Measurements from ENCODE around the gene NPY1R. TPM values are rescaled to one million over a fixed set of nuclear protein-coding genes. Genes with fewer than 3 reads are reported as not detected.

Gene NPY1R
- total and polyA plus RNA-seq, 9 donors: 1.2 to 26.2 (median 1.8) TPM

DNA sequence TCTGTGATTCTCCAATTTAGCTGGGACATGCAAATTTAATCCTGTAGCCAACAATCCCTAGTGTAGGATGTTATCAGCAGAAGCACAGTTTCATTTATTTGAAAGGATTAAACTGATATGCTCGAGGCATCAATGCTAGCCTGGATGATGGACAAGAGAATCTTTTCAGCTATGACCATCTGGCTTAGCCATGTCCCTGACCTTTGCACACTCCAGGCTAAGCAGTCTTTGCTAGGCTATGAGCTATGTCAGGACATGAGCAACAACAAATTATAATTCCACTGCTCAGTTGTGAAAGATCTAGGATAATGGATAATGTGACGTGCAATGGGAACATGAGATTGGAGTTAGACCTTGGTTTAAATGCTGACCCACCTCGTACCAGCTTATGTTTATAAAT is 32.0 kb downstream of the NPY1R start:
- intact Hi-C loops (cut with DNase I): no loop called here
- Histone ChIP-seq H3K27ac (no peak overlapping the region), H3K27me3 (no peaks in the 10 kb centered on the region), H3K4me3 (no peak overlapping the region), H3K9me3 (no peaks in the 10 kb centered on the region), H3K4me1 (ENCODE audit: insufficient read depth) (no peaks in the 10 kb centered on the region), H3K36me3 (no peaks in the 10 kb centered on the region)
- DNase-seq: no peak
- TF ChIP-seq EP300 (IDR thresholded peaks at IDR 0.05): no peak
- TF ChIP-seq CTCF (IDR thresholded peaks at IDR 0.05): no peak
- TF ChIP-seq POLR2A (IDR thresholded peaks at IDR 0.05): no peak
- WGBS, 3 donors: 43 to 69% (median 52%) methylated on average over 3 of the region's 3 CpGs

GRCh38 chr4:163295138-163295537 is 37.3 kb downstream of the NPY1R start:
- Histone ChIP-seq H3K4me3 (no peak overlapping the region), H3K4me1 (ENCODE audit: insufficient read depth) (no peaks in the 10 kb centered on the region), H3K36me3 (no peaks in the 10 kb centered on the region), H3K27ac (no peak overlapping the region), H3K9me3 (no peaks in the 10 kb centered on the region), H3K27me3 (no peaks in the 10 kb centered on the region)
- TF ChIP-seq POLR2A (IDR thresholded peaks at IDR 0.05): no peak
- DNase-seq: no peak
- intact Hi-C loops (cut with DNase I): no loop called here
- WGBS, 3 donors: 75 to 87% (median 84%) methylated on average over 3 of the region's 3 CpGs

- intact Hi-C loops (cut with DNase I): no loop called here
Measured at GRCh38 chr4:163284304-163284703, 48.1 kb downstream of the NPY1R start.

GRCh38 chr4:163280703-163281519 is 51.5 kb downstream of the NPY1R start:
- Histone ChIP-seq H3K4me1 (ENCODE audit: insufficient read depth) (no peaks in the 10 kb centered on the region), H3K9me3 (no peaks in the 10 kb centered on the region), H3K4me3 (no peak overlapping the region), H3K27me3 (no peaks in the 10 kb centered on the region), H3K36me3 (no peaks in the 10 kb centered on the region), H3K27ac (no peak overlapping the region)
- intact Hi-C loops (cut with DNase I): no loop called here
- WGBS, 3 donors: 35 to 51% (median 37%) methylated on average over 3 of the region's 3 CpGs
- no peak for DNase-seq
- TF ChIP-seq EP300 (IDR thresholded peaks at IDR 0.05) (no peak), POLR2A (IDR thresholded peaks at IDR 0.05) (no peak), CTCF (IDR thresholded peaks at IDR 0.05) (no peak)

More at GRCh38 chr4:163284304-163284703, 48.1 kb downstream of the NPY1R start:
- H3K4me3 ChIP-seq: no peak overlapping the region
- 88 to 93% (median 90%) methylated on average over 5 of the region's 5 CpGs for WGBS, 3 donors
- DNase-seq: no peak
- no peaks in the 10 kb centered on the region for H3K4me1 ChIP-seq (ENCODE audit: insufficient read depth)
- no peaks in the 10 kb centered on the region for H3K27me3 ChIP-seq
- H3K9me3 ChIP-seq: no peaks in the 10 kb centered on the region
- no peak overlapping the region for H3K27ac ChIP-seq
- no peak for TF ChIP-seq POLR2A (IDR thresholded peaks at IDR 0.05)
- no peak for TF ChIP-seq EP300 (IDR thresholded peaks at IDR 0.05)
- TF ChIP-seq CTCF (IDR thresholded peaks at IDR 0.05): no peak
- H3K36me3 ChIP-seq: no peaks in the 10 kb centered on the region

GRCh38 chr4:163279713-163280112 is 52.7 kb downstream of the NPY1R start:
- H3K27me3 ChIP-seq: no peaks in the 10 kb centered on the region
- no peaks in the 10 kb centered on the region for H3K4me1 ChIP-seq (ENCODE audit: insufficient read depth)
- intact Hi-C loops (cut with DNase I): no loop called here
- no peak overlapping the region for H3K4me3 ChIP-seq
- TF ChIP-seq CTCF (IDR thresholded peaks at IDR 0.05) (no peak), POLR2A (IDR thresholded peaks at IDR 0.05) (no peak), EP300 (IDR thresholded peaks at IDR 0.05) (no peak)
- no peaks in the 10 kb centered on the region for H3K9me3 ChIP-seq
- DNase-seq: no peak
- 76 to 85% (median 76%) methylated on average over 5 of the region's 5 CpGs for WGBS, 3 donors
- H3K36me3 ChIP-seq: no peaks in the 10 kb centered on the region
- H3K27ac ChIP-seq: no peak overlapping the region

All from ovary (tissue), 9 donors.